Measurements from ENCODE around the gene PTPRA.

DNA sequence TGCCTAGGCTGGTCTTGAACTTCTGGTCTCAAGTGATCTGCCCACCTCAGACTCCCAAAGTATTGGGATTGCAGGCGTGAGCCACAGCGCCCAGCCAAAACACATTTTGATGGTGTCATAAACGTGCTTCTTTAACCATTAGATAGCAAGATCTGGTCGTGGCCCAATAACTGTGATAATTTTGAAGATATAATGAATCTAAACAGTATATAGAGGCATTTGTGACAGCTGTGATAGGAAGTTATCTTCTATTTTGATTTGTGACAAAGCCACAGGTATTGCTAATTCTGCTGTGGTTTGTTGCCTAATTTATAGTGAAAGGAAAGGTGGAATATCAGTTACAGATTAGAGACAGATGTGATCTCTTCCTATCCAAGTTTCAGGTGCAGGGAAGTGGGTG is 197.4 kb downstream of the PTPRA start:
- no peak for TF ChIP-seq POLR2A (IDR thresholded peaks at IDR 0.05)
- TF ChIP-seq, protein P1, sequence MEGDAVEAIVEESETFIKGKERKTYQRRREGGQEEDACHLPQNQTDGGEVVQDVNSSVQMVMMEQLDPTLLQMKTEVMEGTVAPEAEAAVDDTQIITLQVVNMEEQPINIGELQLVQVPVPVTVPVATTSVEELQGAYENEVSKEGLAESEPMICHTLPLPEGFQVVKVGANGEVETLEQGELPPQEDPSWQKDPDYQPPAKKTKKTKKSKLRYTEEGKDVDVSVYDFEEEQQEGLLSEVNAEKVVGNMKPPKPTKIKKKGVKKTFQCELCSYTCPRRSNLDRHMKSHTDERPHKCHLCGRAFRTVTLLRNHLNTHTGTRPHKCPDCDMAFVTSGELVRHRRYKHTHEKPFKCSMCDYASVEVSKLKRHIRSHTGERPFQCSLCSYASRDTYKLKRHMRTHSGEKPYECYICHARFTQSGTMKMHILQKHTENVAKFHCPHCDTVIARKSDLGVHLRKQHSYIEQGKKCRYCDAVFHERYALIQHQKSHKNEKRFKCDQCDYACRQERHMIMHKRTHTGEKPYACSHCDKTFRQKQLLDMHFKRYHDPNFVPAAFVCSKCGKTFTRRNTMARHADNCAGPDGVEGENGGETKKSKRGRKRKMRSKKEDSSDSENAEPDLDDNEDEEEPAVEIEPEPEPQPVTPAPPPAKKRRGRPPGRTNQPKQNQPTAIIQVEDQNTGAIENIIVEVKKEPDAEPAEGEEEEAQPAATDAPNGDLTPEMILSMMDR (IDR thresholded peaks at IDR 0.05), result no peak
